Endothelial cell of umbilical vein (primary cell): Measurements from ENCODE around the gene GBF1. TPM values are rescaled to one million over a fixed set of nuclear protein-coding genes. Genes with fewer than 3 reads are reported as not detected.

ENCODE experiments used
- BruUV-seq: library from RNA; stranded (reverse); fragments of 400-500 nt; replicated peaks from 2 replicates; lab custom pipeline; 2021; lab: Mats Ljungman, UMichigan
- CTCF ChIA-PET: fragments of 300-600, 350-600 bp; sonication (Branson Sonifier 250); formaldehyde crosslinking; loops from one replicate; lab custom pipeline; 2021; ENCODE audit warnings: antibody characterized with exemption, inconsistent platforms; lab: Charles Lee
- POLR2A ChIA-PET: fragments of 300-600, 350-600 bp; sonication (Branson Sonifier 250); formaldehyde crosslinking; loops from one replicate; lab custom pipeline; 2021; ENCODE audit warnings: antibody characterized with exemption, inconsistent platforms; lab: Charles Lee
- DNase-seq: peaks from one replicate; pipeline ENCODE4 v3.0.0-alpha.2; 2011; ENCODE audit warnings: low read depth, low spot score
- FAIRE-seq: peaks from 2 replicates; lab custom pipeline; 2011; peaks lifted over from hg19 to GRCh38; lab: Jason Lieb, UNC
- H2AFZ ChIP-seq: 2 replicates; pipeline ENCODE4 v1.6.0; 2012; ENCODE audit warnings: low read depth, low read length, control low read depth, inconsistent platforms
- H3K27ac ChIP-seq: 2 replicates; pipeline ENCODE4 v1.5.1; 2011; ENCODE audit warnings: low read depth, mild to moderate bottlenecking, control low read depth, low read length, moderate library complexity; ENCODE audit not compliant: insufficient read depth
- H3K27me3 ChIP-seq, 2 experiments: 2 replicates each; pipeline versions ENCODE4 v1.6.0 to v1.6.1; 2011; ENCODE audit warnings: low read length in 2 of 2, mixed read lengths in 1 of 2; ENCODE audit not compliant: control insufficient read depth in 2 of 2, insufficient read depth in 2 of 2
- H3K36me3 ChIP-seq, 2 experiments: 2 replicates in 1 of 2; 3 replicates in 1 of 2; pipeline ENCODE4 v1.5.1; 2011; ENCODE audit warnings: low read length in 2 of 2, mild to moderate bottlenecking in 1 of 2, moderate library complexity in 1 of 2; ENCODE audit not compliant: control insufficient read depth in 2 of 2, insufficient read depth in 2 of 2; ENCODE audit errors: extremely low read depth in 1 of 2
- H3K4me1 ChIP-seq: 3 replicates; pipeline ENCODE4 v1.5.1; 2011; ENCODE audit warnings: mild to moderate bottlenecking, low read length; ENCODE audit not compliant: control insufficient read depth, insufficient read depth; ENCODE audit errors: extremely low read depth
- H3K4me2 ChIP-seq: 2 replicates; pipeline ENCODE4 v1.6.1; 2011; ENCODE audit warnings: low read length, control low read depth, mixed read lengths; ENCODE audit not compliant: insufficient read depth
- H3K4me3 ChIP-seq, 3 experiments: fragments of 200-600 bp in 1 of 3; sonication (generic), shearing (Covaris generic) in 1 of 3; replicated peaks in 1 of 3; 2 replicates each; pipeline ENCODE4 v1.5.1; 2011 to 2016; ENCODE audit warnings: control low read depth in 3 of 3, low read length in 3 of 3, mild to moderate bottlenecking in 2 of 3, inconsistent platforms in 1 of 3, low read depth in 1 of 3, moderate library complexity in 1 of 3; ENCODE audit not compliant: insufficient read depth in 1 of 3
- H3K79me2 ChIP-seq: 2 replicates; pipeline ENCODE4 v1.6.0; 2012; ENCODE audit warnings: low read length, inconsistent platforms; ENCODE audit not compliant: control insufficient read depth, insufficient read depth
- H3K9ac ChIP-seq: replicated peaks from 2 replicates; pipeline ENCODE3; 2011; ENCODE audit warnings: low read length, control low read depth; ENCODE audit not compliant: insufficient read depth; ENCODE audit errors: extremely low read depth
- H3K9me1 ChIP-seq: replicated peaks from 3 replicates; pipeline ENCODE4 v1.6.0; 2011; ENCODE audit warnings: mild to moderate bottlenecking, low read length; ENCODE audit not compliant: control insufficient read depth, insufficient read depth; ENCODE audit errors: extremely low read depth
- H3K9me3 ChIP-seq: replicated peaks from 2 replicates; pipeline ENCODE4 v1.5.1; 2012; ENCODE audit warnings: low read length, inconsistent platforms; ENCODE audit not compliant: control insufficient read depth, insufficient read depth
- H4K20me1 ChIP-seq: replicated peaks from 2 replicates; pipeline ENCODE3; 2011; ENCODE audit warnings: mild to moderate bottlenecking, low read length; ENCODE audit not compliant: control insufficient read depth, insufficient read depth; ENCODE audit errors: extremely low read depth
- CTCF ChIP-seq, 2 donors: IDR thresholded peaks; 1 replicate in 1 of 2; 2 replicates in 1 of 2; pipeline ENCODE4 v1.5.1; 2011; ENCODE audit warnings: low read length in 2 of 2, mild to moderate bottlenecking in 2 of 2, moderate library complexity in 2 of 2, control low read depth in 1 of 2, inconsistent platforms in 1 of 2, low read depth in 1 of 2; ENCODE audit not compliant: insufficient read depth in 1 of 2; ENCODE audit errors: extremely low read depth in 1 of 2
- EZH2 ChIP-seq: IDR thresholded peaks from 2 replicates; pipeline ENCODE4 v1.6.1; 2012; ENCODE audit warnings: borderline replicate concordance, low read depth, mild to moderate bottlenecking, moderate library complexity, low read length, inconsistent platforms; ENCODE audit not compliant: severe bottlenecking
- FOS ChIP-seq: IDR thresholded peaks from 2 replicates; pipeline ENCODE4 v1.6.1; 2011; ENCODE audit warnings: mild to moderate bottlenecking, low read length, moderate library complexity, borderline replicate concordance; ENCODE audit not compliant: insufficient read depth
- GATA2 ChIP-seq: IDR thresholded peaks from 2 replicates; pipeline ENCODE4 v1.7.0; 2011; ENCODE audit warnings: low read depth, mild to moderate bottlenecking, moderate library complexity, mixed read lengths, low read length; ENCODE audit not compliant: insufficient read length, insufficient read depth
- JUN ChIP-seq: IDR thresholded peaks from 2 replicates; pipeline ENCODE4 v1.6.1; 2011; ENCODE audit warnings: borderline replicate concordance, low read depth; ENCODE audit not compliant: insufficient read length, insufficient read depth
- MAX ChIP-seq: IDR thresholded peaks from 2 replicates; pipeline ENCODE4 v1.6.1; 2011; ENCODE audit not compliant: insufficient read depth, insufficient read length
- MYC ChIP-seq: IDR thresholded peaks from one replicate; pipeline ENCODE4 v1.6.1; 2011; ENCODE audit warnings: mild to moderate bottlenecking, low read depth, low read length
- POLR2A ChIP-seq: IDR thresholded peaks from 2 replicates; pipeline ENCODE4 v1.6.1; 2012; ENCODE audit warnings: low read depth, mild to moderate bottlenecking, control low read depth, low read length
- POLR2AphosphoS5 ChIP-seq: IDR thresholded peaks from 2 replicates; pipeline ENCODE4 v1.6.1; 2012; ENCODE audit warnings: low read depth, mild to moderate bottlenecking, control low read depth, low read length, moderate library complexity; ENCODE audit not compliant: insufficient read depth
- dilution Hi-C: fragments of 300-500 bp; cut with MboI; formaldehyde crosslinking; loops from one replicate; pipeline ENCODE4 v1.15.0; 2019; ENCODE audit warnings: low sequenced_read_pairs; ENCODE audit not compliant: extremely low pct_ligation_motif_present
- intact Hi-C: fragments of 100-400 bp; cut with micrococcal nuclease; formaldehyde crosslinking; loops from one replicate; pipeline ENCODE4 v1.10.0; 2022
- polyA plus RNA-seq, 4 experiments: library from polyadenylated mRNA; depleted of rRNA in 3 of 4; stranded (reverse) in 3 of 4; unstranded in 1 of 4; fragments of >200 nt; gene quantifications; 2 replicates each; pipeline versions ENCODE4 v1.2.1 to v1.2.3, GENCODE V29; 2011 to 2012; ENCODE audit warnings: missing spikeins in 1 of 4
- total RNA-seq: library from RNA; stranded (reverse); gene quantifications from 2 replicates; pipeline ENCODE4 v1.2.3, GENCODE V29; 2021

GBF1 gene
- total and polyA plus RNA-seq, 2 donors (not counting 3 experiments of a cell fraction or from before 2014, with no cell fraction given), result 26.0 to 49.7 TPM

- Histone ChIP-seq H3K4me1 (no peaks in the 10 kb centered on the region), H3K36me3 (peaks cover 36 to 48% of the 10 kb centered on the region in 2 experiments)
These were observed 126.0 kb downstream of the GBF1 start for GRCh38 chr10:102371295-102371694.

GRCh38 chr10:102375250-102375649, 129.9 kb downstream of the GBF1 start:
- no peak for TF ChIP-seq EZH2
- TF ChIP-seq POLR2A, result no peak
- no peak for TF ChIP-seq CTCF (IDR thresholded peaks at IDR 0.05; ENCODE audit: extremely low read depth in 1 of 2, insufficient read depth in 1 of 2, low read depth in 1 of 2, low read length in 2 of 2)
- TF ChIP-seq FOS, result no peak
- no peak for TF ChIP-seq MAX
- no peak for TF ChIP-seq GATA2
- no peak for TF ChIP-seq POLR2AphosphoS5
- no peak for TF ChIP-seq JUN
- TF ChIP-seq MYC, result no peak
- intact Hi-C loops (no loop called here), dilution Hi-C loops (no loop called here)
- peaks cover 18 to 37% of the 10 kb centered on the region in 2 experiments for H3K36me3 ChIP-seq
- no peaks in the 10 kb centered on the region for H4K20me1 ChIP-seq
- ChIA-PET CTCF (interaction anchor here (0.7 to 4.8 kb wide), 3 partner anchors 23 to 206 kb away, joined by 3 to 24 read pairs (median 8); no protein-coding TSS in a partner anchor), POLR2A (no interaction called here)
- H3K4me2 ChIP-seq, result no peak overlapping the region
- no peaks in the 10 kb centered on the region for H3K9me3 ChIP-seq
- no peaks in the 10 kb centered on the region for H3K27me3 ChIP-seq
- H3K9ac ChIP-seq, result no peak overlapping the region
- no peaks in the 10 kb centered on the region for H3K9me1 ChIP-seq
- FAIRE-seq, result no peak
- H3K79me2 ChIP-seq, result no peaks in the 10 kb centered on the region
- H3K27ac ChIP-seq, result no peak overlapping the region
- no peak overlapping the region for H3K4me3 ChIP-seq
- no peak overlapping the region for H2AFZ ChIP-seq
- no TSS peak for BruUV-seq
- no peak for DNase-seq
- H3K4me1 ChIP-seq, result no peaks in the 10 kb centered on the region

More at GRCh38 chr10:102371295-102371694, 126.0 kb downstream of the GBF1 start:
- Histone ChIP-seq H3K27me3 (no peaks in the 10 kb centered on the region), H4K20me1 (no peaks in the 10 kb centered on the region), H3K27ac (no peak overlapping the region), H2AFZ (no peak overlapping the region), H3K9me3 (no peaks in the 10 kb centered on the region), H3K79me2 (no peaks in the 10 kb centered on the region), H3K9me1 (no peaks in the 10 kb centered on the region), H3K4me3 (no peak overlapping the region), H3K4me2 (no peak overlapping the region), H3K9ac (no peak overlapping the region)
- ChIA-PET CTCF (interaction anchor here (0.5 to 4.8 kb wide), 4 partner anchors 22 to 141 kb away, joined by 3 to 24 read pairs (median 3); no protein-coding TSS in a partner anchor), POLR2A (interaction anchor here (0.7 kb wide), 1 partner anchor 123 kb away, joined by 4 read pairs; no protein-coding TSS in a partner anchor)
- FAIRE-seq (no peak), DNase-seq (no peak)
- dilution Hi-C loops (loop anchor here (25.0 kb wide), 1 partner anchor 134 kb away; the partner anchor contains the start of genes ELOVL3, GBF1 and PITX3), intact Hi-C loops (no loop called here)
- BruUV-seq, result no TSS peak
- TF ChIP-seq MAX (no peak), FOS (no peak), MYC (no peak), JUN (no peak), POLR2AphosphoS5 (no peak)
